ENCODE results near the gene CCN5.

Gene CCN5

DNA sequence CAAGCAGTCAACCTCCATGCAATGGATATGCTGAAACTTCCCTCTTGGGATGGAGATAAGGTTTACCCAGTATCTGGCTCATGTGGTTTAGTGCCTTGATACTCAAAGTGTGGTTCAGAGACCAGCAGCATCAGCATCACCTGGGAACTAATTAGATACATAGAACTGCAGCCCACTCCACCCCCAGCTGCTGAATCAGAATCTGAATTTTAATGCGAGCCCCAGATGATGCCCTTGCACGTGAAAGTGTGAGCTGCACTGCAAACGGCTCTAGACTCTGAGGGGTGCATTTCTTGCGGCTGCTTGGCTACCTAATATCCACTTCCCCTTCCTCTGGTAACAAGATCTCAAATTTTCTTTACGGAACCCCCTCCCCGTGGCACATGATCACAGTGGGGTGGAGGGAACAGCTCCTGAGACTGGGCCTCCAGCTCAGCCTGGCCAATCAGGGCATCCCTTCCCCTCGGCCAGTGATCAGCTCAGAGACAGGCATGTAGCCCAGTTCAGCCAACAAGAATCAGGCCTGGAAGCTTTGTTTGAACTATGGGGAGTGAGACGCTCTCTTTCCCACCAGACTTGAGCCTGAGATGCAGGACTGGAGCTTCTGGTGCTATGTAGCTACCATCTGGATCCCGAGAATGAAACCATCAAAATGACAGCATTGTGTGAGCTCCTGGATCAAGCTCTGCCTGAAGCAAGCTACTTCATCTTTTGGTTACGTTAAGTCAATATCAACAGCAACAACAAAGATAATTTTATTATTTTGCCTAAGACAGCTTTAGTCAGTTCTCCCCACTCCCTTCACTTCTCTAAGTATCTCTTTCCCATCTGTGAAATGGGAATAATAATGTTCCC, 43.3 kb downstream of the CCN5 start:
- no peak overlapping the region for H3K4me2 ChIP-seq (ENCODE audit: low read length)
- H3K4me3 ChIP-seq (ENCODE audit: low read depth, low read length, poor library complexity, severe bottlenecking) = no peak overlapping the region
- H3F3A ChIP-seq (ENCODE audit: insufficient read depth, low read length) = no peaks in the 10 kb centered on the region
- H3K9me3 ChIP-seq (ENCODE audit: low read length) = no peaks in the 10 kb centered on the region
- TF ChIP-seq, protein P1, sequence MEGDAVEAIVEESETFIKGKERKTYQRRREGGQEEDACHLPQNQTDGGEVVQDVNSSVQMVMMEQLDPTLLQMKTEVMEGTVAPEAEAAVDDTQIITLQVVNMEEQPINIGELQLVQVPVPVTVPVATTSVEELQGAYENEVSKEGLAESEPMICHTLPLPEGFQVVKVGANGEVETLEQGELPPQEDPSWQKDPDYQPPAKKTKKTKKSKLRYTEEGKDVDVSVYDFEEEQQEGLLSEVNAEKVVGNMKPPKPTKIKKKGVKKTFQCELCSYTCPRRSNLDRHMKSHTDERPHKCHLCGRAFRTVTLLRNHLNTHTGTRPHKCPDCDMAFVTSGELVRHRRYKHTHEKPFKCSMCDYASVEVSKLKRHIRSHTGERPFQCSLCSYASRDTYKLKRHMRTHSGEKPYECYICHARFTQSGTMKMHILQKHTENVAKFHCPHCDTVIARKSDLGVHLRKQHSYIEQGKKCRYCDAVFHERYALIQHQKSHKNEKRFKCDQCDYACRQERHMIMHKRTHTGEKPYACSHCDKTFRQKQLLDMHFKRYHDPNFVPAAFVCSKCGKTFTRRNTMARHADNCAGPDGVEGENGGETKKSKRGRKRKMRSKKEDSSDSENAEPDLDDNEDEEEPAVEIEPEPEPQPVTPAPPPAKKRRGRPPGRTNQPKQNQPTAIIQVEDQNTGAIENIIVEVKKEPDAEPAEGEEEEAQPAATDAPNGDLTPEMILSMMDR (IDR thresholded peaks at IDR 0.05; ENCODE audit: low read length) = no peak
- TF ChIP-seq EZH2 (IDR thresholded peaks at IDR 0.05; ENCODE audit: borderline replicate concordance, low read length) = no peak
- H3K9me2 ChIP-seq (ENCODE audit: low read depth, low read length) = no peaks in the 10 kb centered on the region
- no peaks in the 10 kb centered on the region for H4K20me1 ChIP-seq (ENCODE audit: insufficient read depth, low read length)
- no peak overlapping the region for H3K9ac ChIP-seq (ENCODE audit: low read length)
- no peaks in the 10 kb centered on the region for H3K36me3 ChIP-seq (ENCODE audit: insufficient read depth, low read length)
- peaks cover 9% of the 10 kb centered on the region; the same call in 1 of the 2 replicates for H3K27me3 ChIP-seq (ENCODE audit: insufficient read depth, low read length)
- H3K27ac ChIP-seq (ENCODE audit: low read depth, low read length, poor library complexity, severe bottlenecking) = no peak overlapping the region
- H2AFZ ChIP-seq (ENCODE audit: low read length) = no peak overlapping the region
- H3K79me2 ChIP-seq (ENCODE audit: insufficient read depth, low read length) = no peaks in the 10 kb centered on the region
- no peaks in the 10 kb centered on the region for H3K4me1 ChIP-seq (ENCODE audit: insufficient read depth, low read length, severe bottlenecking)

DNA sequence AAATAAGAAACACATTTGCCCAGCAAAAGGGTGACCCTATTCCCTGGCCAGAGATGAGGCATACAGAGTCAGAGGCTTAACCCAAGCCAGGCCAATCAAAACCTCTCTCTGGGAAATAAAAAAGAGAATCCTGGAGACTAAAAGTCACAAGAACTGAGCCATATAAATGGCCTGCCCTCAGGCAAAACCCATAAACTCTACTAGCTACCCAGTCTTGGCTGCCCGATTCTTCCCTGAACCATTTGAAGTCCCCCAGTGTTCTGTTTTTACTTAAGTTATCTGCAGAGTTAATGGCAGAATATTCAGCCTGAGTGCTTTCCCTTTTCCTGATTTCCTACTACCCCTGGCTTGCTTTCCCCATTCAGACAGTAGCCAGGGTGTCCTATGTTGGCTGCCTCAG, 44.4 kb downstream of the CCN5 start:
- Histone ChIP-seq H2AFZ (ENCODE audit: low read length) (no peak overlapping the region), H3K27ac (ENCODE audit: low read depth, low read length, poor library complexity, severe bottlenecking) (no peak overlapping the region), H3K4me2 (ENCODE audit: low read length) (no peak overlapping the region), H3K9ac (ENCODE audit: low read length) (no peak overlapping the region), H3K9me2 (ENCODE audit: low read depth, low read length) (no peaks in the 10 kb centered on the region), H3K4me3 (ENCODE audit: low read depth, low read length, poor library complexity, severe bottlenecking) (no peak overlapping the region), H3K36me3 (ENCODE audit: insufficient read depth, low read length) (no peaks in the 10 kb centered on the region), H3K27me3 (ENCODE audit: insufficient read depth, low read length) (0 out of 2 replicates have a peak, but pooled peaks cover 5% of the 10 kb centered on the region), H3K4me1 (ENCODE audit: insufficient read depth, low read length, severe bottlenecking) (no peaks in the 10 kb centered on the region), H3F3A (ENCODE audit: insufficient read depth, low read length) (no peaks in the 10 kb centered on the region), H4K20me1 (ENCODE audit: insufficient read depth, low read length) (no peaks in the 10 kb centered on the region), H3K79me2 (ENCODE audit: insufficient read depth, low read length) (no peaks in the 10 kb centered on the region), H3K9me3 (ENCODE audit: low read length) (no peaks in the 10 kb centered on the region)
- no peak for TF ChIP-seq EZH2 (IDR thresholded peaks at IDR 0.05; ENCODE audit: borderline replicate concordance, low read length)
- TF ChIP-seq, protein P1 (IDR thresholded peaks at IDR 0.05; ENCODE audit: low read length) = no peak

DNA sequence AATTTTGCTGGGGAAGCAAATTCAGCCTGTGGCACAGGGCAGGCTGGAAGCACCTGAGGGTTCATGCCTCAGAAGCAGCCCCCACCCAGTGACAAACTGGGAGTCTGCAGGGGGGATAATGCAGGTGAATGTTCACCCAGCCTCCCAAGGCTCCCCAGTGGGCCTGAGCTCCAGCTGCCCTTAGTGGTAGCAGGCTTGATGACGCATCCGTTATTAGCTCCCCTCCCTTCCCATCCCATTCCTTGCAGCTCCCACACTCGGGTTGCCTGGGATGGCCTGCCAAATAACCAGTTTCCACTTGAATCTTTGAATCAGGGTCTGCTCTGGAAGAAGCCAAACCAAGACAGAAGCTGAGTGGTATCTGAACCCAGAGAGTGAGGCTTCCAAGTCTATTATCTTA, 46.3 kb downstream of the CCN5 start:
- Histone ChIP-seq H3K36me3 (ENCODE audit: insufficient read depth, low read length) (no peaks in the 10 kb centered on the region), H3K9me2 (ENCODE audit: low read depth, low read length) (no peaks in the 10 kb centered on the region), H3K79me2 (ENCODE audit: insufficient read depth, low read length) (no peaks in the 10 kb centered on the region), H3K9ac (ENCODE audit: low read length) (no peak overlapping the region), H3K4me1 (ENCODE audit: insufficient read depth, low read length, severe bottlenecking) (no peaks in the 10 kb centered on the region), H3K27ac (ENCODE audit: low read depth, low read length, poor library complexity, severe bottlenecking) (no peak overlapping the region), H4K20me1 (ENCODE audit: insufficient read depth, low read length) (no peaks in the 10 kb centered on the region), H3K4me3 (ENCODE audit: low read depth, low read length, poor library complexity, severe bottlenecking) (no peak overlapping the region), H3K27me3 (ENCODE audit: insufficient read depth, low read length) (0 out of 2 replicates have a peak, but pooled peaks cover 5% of the 10 kb centered on the region), H3F3A (ENCODE audit: insufficient read depth, low read length) (no peaks in the 10 kb centered on the region), H2AFZ (ENCODE audit: low read length) (no peak overlapping the region), H3K4me2 (ENCODE audit: low read length) (no peak overlapping the region), H3K9me3 (ENCODE audit: low read length) (no peaks in the 10 kb centered on the region)
- TF ChIP-seq, protein P1 (IDR thresholded peaks at IDR 0.05; ENCODE audit: low read length) = no peak
- no peak for TF ChIP-seq EZH2 (IDR thresholded peaks at IDR 0.05; ENCODE audit: borderline replicate concordance, low read length)

Measured in OCI-LY1 (cell line).